GM19324 (cell line): ENCODE results near the gene TBC1D9.

Source experiments
- ATAC-seq: cut with Tn5 transposase; IDR thresholded peaks from one replicate; pipeline ENCODE4 v1.9.1; 2021; ENCODE audit warnings: mild to moderate bottlenecking, moderate library complexity; ENCODE audit not compliant: unreplicated experiment, low FRiP score

TBC1D9 gene

GRCh38 chr4:140659943-140660700 lies 96.1 kb downstream of the TBC1D9 start:
- no peak for ATAC-seq

GRCh38 chr4:140654495-140654814 lies 101.7 kb downstream of the TBC1D9 start:
- no peak for ATAC-seq

GRCh38 chr4:140653718-140654494 lies 102.3 kb downstream of the TBC1D9 start:
- ATAC-seq: no peak

- ATAC-seq: no peak
These were observed 103.6 kb downstream of the TBC1D9 start for GRCh38 chr4:140652601-140653000.

- no peak for ATAC-seq
These were observed 107.4 kb downstream of the TBC1D9 start for GRCh38 chr4:140648716-140649308.

- no peak for ATAC-seq
These were observed 110.4 kb downstream of the TBC1D9 start for GRCh38 chr4:140645614-140646412.

- no peak for ATAC-seq
These were observed 111.0 kb downstream of the TBC1D9 start for GRCh38 chr4:140645196-140645595.

GRCh38 chr4:140644470-140645185 lies 111.6 kb downstream of the TBC1D9 start:
- no peak for ATAC-seq

GRCh38 chr4:140643571-140644055 lies 112.6 kb downstream of the TBC1D9 start:
- ATAC-seq: no peak

GRCh38 chr4:140642674-140643437 lies 113.3 kb downstream of the TBC1D9 start:
- no peak for ATAC-seq

GRCh38 chr4:140641789-140642439 lies 114.3 kb downstream of the TBC1D9 start:
- no peak for ATAC-seq

GRCh38 chr4:140641105-140641555 lies 115.1 kb downstream of the TBC1D9 start:
- ATAC-seq: no peak

- ATAC-seq: no peak
These were observed 115.9 kb downstream of the TBC1D9 start for GRCh38 chr4:140640150-140640748.

- ATAC-seq: no peak
These were observed 117.1 kb downstream of the TBC1D9 start for GRCh38 chr4:140639066-140639465.

GRCh38 chr4:140637836-140638235 lies 118.3 kb downstream of the TBC1D9 start:
- no peak for ATAC-seq

GRCh38 chr4:140635606-140636005 lies 120.6 kb downstream of the TBC1D9 start:
- no peak for ATAC-seq

- ATAC-seq: no peak
These were observed 122.2 kb downstream of the TBC1D9 start for GRCh38 chr4:140633951-140634350.

- no peak for ATAC-seq
These were observed 123.1 kb downstream of the TBC1D9 start for GRCh38 chr4:140633124-140633523.
